GM12891 (cell line): ENCODE data around the gene PDZRN4.

Experiments
- DNase-seq: peaks from one replicate; pipeline ENCODE4 v3.0.0; 2011; ENCODE audit warnings: low spot score; ENCODE audit not compliant: insufficient read length
- FAIRE-seq: peaks from 2 replicates; lab custom pipeline; 2011; peaks lifted over from hg19 to GRCh38; lab: Jason Lieb, UNC
- PAX5 ChIP-seq: IDR thresholded peaks from 2 replicates; pipeline ENCODE4 v1.6.1; 2011; ENCODE audit warnings: low read length, moderate library complexity, mild to moderate bottlenecking; ENCODE audit not compliant: insufficient read depth, severe bottlenecking
- POLR2A ChIP-seq: IDR thresholded peaks from 2 replicates; pipeline ENCODE4 v1.6.1; 2011; ENCODE audit warnings: low read depth, low read length, control low read depth
- POLR2AphosphoS5 ChIP-seq: IDR thresholded peaks from 2 replicates; pipeline ENCODE4 v1.6.1; 2011; ENCODE audit warnings: low read depth, low read length, control low read depth
- POU2F2 ChIP-seq: IDR thresholded peaks from 2 replicates; pipeline ENCODE4 v1.6.1; 2011; ENCODE audit warnings: low read depth, mild to moderate bottlenecking, control low read depth, low read length, moderate library complexity
- SPI1 ChIP-seq: IDR thresholded peaks from 2 replicates; pipeline ENCODE4 v1.6.1; 2011; ENCODE audit warnings: low read depth, low read length, control low read depth
- TAF1 ChIP-seq: IDR thresholded peaks from 2 replicates; pipeline ENCODE4 v1.6.1; 2011; ENCODE audit warnings: low read depth, low read length, control low read depth

PDZRN4 gene

DNA sequence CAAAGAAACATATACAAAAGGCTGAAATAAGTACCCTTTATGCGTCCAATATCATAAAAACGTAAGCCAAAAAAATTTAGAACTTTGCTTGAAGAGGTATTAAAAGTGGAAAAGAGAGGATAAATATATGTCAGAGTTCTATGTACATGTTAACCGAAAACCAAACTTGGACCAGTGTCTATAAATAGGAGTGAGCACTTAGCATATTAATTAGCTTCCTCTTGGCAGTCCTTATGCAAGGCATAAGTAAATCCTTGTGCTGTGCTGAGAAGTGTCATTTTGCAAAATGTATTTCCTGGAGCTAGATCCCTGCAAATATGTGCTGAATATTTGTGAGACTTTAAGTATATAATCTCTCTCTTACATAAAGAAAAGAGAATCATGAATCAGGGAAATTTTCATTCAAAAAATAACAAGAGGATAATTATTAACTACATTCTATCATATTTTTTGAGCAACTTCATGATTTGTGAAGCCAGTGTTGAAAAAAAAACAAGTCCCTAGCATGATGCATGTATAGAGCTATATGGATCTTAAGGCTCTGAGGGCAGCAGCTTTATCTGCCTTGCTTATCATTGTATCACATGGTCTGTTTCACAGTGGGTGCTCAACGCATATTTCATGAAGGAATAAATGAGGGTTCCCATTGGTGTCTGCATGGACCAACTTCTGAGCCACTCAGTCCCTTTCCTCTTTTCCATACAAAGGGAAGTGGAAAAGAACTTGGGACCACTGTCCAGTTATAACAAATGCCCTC, 326.1 kb downstream of the PDZRN4 start:
- no peak for TF ChIP-seq TAF1
- no peak for TF ChIP-seq POU2F2
- TF ChIP-seq PAX5, result no peak
- TF ChIP-seq POLR2A, result no peak
- no peak for TF ChIP-seq POLR2AphosphoS5
- DNase-seq (no peak), FAIRE-seq (no peak)

DNA sequence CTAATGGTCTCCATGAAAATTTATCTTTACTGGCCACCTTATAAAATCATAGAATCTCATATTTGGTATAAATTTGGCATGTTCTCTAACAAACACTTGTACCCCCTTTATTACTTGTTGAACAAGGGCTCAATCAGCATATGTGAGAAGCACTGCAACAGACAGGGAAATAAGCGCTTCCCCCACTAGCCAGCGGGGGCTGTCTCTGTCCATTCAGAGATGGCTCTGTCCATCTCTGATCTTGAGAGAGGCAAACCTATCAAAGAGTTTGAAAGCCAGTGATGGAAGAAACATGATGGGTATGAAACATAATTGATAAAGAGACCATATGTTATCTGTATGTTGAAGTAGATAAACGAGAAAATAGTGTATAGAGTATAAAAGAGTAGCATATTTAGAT, 326.8 kb downstream of the PDZRN4 start:
- TF ChIP-seq SPI1 (no peak), TAF1 (no peak), POLR2AphosphoS5 (no peak), POLR2A (no peak), PAX5 (no peak), POU2F2 (no peak)
- no peak for FAIRE-seq
- no peak for DNase-seq

GRCh38 chr12:41515953-41516352, 327.8 kb downstream of the PDZRN4 start:
- TF ChIP-seq SPI1, result no peak
- TF ChIP-seq POLR2AphosphoS5, result no peak
- no peak for TF ChIP-seq POU2F2
- no peak for TF ChIP-seq POLR2A
- TF ChIP-seq PAX5, result no peak
- TF ChIP-seq TAF1, result no peak
- DNase-seq (no peak), FAIRE-seq (no peak)

GRCh38 chr12:41520869-41521268, 332.7 kb downstream of the PDZRN4 start:
- no peak for TF ChIP-seq POLR2A
- TF ChIP-seq POLR2AphosphoS5, result no peak
- TF ChIP-seq PAX5, result no peak
- no peak for TF ChIP-seq SPI1
- no peak for TF ChIP-seq TAF1
- TF ChIP-seq POU2F2, result no peak
- FAIRE-seq, result no peak
- DNase-seq, result no peak

DNA sequence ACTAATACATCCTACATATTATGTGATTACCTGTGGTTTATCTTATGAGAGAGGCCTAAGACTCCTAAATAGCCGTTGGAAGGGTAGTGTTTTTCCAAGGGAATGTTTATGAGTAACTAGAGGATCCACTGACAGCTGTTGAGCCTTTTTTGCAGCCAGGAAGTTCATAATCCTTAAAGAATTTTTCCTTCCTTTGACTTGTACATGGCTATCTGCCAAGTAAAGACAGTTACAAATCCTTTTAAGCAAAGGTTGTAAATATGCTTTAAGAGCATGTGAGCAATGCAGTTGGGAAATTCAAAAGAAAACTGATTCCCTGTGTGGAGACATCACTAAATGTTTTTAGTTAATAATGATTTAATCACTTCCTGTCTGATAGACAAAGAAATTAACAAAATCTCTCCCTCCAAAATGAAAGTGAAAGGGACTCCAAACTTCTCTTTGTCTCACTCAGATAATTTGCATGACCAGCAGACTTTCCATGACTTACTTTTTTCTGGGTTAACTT, 333.8 kb downstream of the PDZRN4 start:
- no peak for DNase-seq
- TF ChIP-seq SPI1 (no peak), PAX5 (no peak), POLR2A (no peak), POU2F2 (no peak), TAF1 (no peak), POLR2AphosphoS5 (no peak)
- no peak for FAIRE-seq

- FAIRE-seq (no peak), DNase-seq (no peak)
- TF ChIP-seq POLR2A (no peak), POLR2AphosphoS5 (no peak), TAF1 (no peak), SPI1 (no peak), PAX5 (no peak), POU2F2 (no peak)
Observed at GRCh38 chr12:41527062-41527461, 338.9 kb downstream of the PDZRN4 start.

DNA sequence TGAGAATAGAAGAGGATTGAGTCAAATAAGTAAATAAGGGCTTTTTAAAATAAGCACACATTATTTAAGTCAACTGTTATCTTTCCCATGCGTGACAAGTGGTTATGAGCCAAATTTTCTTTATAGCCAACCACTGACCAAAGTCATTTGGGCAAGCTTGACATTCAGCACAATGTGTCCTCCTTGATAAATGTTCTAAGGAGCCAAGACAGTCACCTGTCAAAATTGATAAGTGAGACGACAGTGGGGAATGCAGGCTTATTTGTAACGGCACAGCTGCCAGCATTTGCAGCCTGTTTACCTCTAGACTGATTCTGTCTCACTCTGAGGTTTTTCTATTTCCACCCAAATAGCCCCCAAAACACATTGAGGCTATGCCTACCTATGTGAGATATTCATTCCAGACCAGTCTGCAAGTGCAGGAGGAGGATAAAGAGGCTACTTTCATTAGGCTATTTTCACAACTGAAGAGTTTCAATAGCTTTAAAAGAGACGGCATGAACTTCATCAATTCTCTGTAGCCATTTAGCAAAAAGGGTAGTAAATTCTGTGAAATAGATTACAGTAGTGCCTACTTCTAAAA, 339.5 kb downstream of the PDZRN4 start:
- DNase-seq (no peak), FAIRE-seq (no peak)
- TF ChIP-seq POLR2AphosphoS5 (no peak), POU2F2 (no peak), SPI1 (no peak), TAF1 (no peak), PAX5 (no peak), POLR2A (no peak)

DNA sequence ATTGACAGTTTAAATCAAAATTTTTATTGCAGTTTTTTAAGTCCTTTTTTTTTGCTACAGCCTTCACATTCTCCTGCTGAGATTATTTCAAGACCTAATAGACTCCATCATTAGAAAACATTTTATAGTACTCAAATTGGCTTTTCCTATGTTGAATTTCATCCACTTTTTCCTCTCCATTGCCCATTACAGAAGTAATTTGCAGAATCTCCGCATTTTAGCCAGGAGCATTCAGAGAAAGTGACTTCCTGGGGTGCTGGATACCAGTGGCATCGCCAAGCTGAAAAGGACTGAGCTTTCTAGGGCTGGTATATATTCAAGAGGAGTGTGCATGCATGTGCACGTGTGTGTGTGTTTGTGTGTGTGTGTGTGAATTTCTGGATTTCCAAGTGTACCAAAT, 340.8 kb downstream of the PDZRN4 start:
- DNase-seq (no peak), FAIRE-seq (no peak)
- TF ChIP-seq SPI1 (no peak), POLR2AphosphoS5 (no peak)

GRCh38 chr12:41530441-41530840, 342.3 kb downstream of the PDZRN4 start:
- FAIRE-seq (no peak), DNase-seq (no peak)
- TF ChIP-seq POLR2AphosphoS5, result no peak
- TF ChIP-seq POLR2A, result no peak
- TF ChIP-seq SPI1, result no peak
- TF ChIP-seq PAX5, result no peak
- no peak for TF ChIP-seq POU2F2
- no peak for TF ChIP-seq TAF1
